ENCODE measurements around the gene CNPY1.

Gene CNPY1

GRCh38 chr7:155512246-155512887 lies 34.0 kb downstream of the CNPY1 start:
- DNase-seq (ENCODE audit: low read depth, low spot score), result no peak

DNA sequence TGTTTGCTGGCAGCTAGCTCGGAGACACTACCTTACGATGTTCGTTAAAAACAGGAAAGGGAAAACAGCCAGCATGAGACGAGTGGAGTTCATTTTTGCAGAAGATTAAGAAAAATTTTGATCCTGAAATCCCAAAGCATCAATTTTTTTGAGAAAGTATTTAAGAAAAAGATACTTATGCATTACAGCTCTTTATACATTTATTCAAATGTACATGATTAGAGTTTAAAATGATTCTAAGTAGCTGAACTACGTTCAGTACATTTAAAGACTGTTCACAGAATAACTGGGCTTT lies 34.7 kb downstream of the CNPY1 start:
- DNase-seq (ENCODE audit: low read depth, low spot score), result no peak

GRCh38 chr7:155510975-155511701 lies 35.2 kb downstream of the CNPY1 start:
- no peak for DNase-seq (ENCODE audit: low read depth, low spot score)

DNA sequence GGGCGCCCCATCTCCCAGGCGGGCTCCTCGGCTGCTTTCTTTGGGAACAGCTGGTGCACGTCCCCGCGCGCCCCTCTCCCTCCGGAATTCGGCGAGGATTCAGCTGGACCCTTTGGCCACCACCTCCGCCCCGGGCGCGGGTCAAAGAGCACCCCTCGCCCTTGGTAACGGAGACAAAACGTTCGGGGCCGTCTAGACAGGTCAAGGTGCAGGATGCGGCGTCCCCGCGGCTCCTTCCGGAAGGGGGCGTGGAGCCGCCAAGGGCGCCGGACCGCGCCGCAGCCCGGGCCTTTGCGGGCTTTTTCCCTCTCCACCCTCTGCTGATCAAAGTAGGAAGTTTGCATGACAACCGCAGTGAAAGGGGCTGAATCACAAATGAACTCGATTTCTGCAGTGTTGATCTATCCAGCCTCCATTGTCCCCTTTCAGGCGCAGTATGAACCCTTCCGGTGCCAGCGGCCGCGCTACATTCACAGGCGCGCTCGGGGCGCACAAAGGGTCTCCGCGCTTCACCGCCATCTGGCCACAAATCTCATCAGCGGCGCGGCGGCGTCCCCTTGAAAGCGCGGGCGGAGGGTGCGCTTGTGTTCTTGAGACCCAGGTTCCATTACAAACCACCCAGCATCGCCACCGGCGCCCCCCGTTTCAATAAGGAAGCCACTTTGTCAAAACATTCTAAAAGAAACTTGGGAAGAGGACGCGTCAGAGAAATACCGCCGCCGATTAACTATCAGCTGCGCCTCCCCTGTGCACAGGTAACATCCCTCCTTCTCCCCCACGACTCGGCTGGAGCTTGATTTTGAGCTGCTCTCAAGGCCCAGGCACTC lies 36.4 kb downstream of the CNPY1 start:
- no peak for DNase-seq (ENCODE audit: low read depth, low spot score)

GRCh38 chr7:155509359-155509724 lies 37.0 kb downstream of the CNPY1 start:
- no peak for DNase-seq (ENCODE audit: low read depth, low spot score)

- no peak for DNase-seq (ENCODE audit: low read depth, low spot score)
Observed at GRCh38 chr7:155508376-155509358, 37.7 kb downstream of the CNPY1 start.

- no peak for DNase-seq (ENCODE audit: low read depth, low spot score)
Observed at GRCh38 chr7:155507576-155507975, 38.8 kb downstream of the CNPY1 start.

DNA sequence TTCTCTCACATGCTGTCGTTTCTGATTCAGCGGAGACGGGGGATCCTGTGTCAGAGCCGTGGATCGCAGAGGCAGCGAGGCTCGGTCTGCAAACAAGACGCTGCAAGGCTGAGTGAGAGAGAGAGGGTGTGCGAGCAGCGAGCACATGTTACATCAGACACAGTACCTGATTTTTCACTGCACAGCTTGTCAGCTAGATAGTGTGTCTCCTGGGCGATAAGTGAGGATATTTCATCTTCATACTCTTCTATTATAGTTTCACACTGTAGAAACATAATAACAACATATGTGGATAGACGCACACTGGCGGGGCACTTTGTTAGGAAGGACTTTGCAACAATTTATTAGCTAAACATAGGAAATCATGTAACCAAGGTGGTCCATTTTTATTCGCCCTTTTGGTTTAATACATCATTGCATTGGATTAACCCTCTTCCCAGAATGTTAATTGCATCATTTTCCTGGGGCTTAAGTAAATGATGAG lies 39.5 kb downstream of the CNPY1 start:
- no peak for DNase-seq (ENCODE audit: low read depth, low spot score)

- no peak for DNase-seq (ENCODE audit: low read depth, low spot score)
Observed at GRCh38 chr7:155505422-155505793, 41.0 kb downstream of the CNPY1 start.

DNA sequence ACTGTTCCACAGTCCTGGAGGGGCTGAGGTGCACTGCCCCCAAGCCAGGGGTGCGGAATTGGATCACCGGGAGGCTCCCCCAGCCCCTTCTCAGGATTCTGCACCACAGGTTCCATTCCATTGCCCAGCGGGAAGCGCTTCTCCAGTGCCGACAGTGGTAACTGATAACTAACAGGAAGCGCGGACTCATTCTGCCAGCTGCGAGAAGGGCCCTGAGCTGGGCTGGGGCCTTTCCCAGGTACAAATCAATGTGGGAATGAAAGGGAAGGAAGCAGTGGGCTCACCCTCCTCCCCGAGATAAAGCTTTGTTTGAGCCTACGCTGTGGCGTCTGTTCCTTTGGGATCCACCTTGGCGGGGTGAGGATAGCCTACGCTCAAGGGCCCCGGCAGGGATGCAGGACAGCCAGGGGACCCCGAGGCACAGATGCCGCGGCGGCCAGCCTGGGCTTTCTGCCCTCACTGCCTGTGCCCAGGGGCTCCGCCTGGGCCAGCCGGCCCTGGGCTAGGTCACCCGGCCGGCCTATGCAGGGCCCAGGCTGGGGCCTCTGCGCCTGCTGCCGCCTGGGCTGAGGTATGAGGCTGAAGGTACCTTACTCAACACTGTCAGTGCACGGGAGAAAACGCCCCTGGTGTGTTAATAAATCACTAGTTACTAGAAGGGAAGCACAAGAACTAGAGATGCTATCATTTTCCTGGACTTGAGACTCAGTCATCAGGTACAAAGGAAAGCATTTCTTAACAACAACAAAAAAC lies 49.0 kb downstream of the CNPY1 start:
- DNase-seq (ENCODE audit: low read depth, low spot score), result no peak

DNA sequence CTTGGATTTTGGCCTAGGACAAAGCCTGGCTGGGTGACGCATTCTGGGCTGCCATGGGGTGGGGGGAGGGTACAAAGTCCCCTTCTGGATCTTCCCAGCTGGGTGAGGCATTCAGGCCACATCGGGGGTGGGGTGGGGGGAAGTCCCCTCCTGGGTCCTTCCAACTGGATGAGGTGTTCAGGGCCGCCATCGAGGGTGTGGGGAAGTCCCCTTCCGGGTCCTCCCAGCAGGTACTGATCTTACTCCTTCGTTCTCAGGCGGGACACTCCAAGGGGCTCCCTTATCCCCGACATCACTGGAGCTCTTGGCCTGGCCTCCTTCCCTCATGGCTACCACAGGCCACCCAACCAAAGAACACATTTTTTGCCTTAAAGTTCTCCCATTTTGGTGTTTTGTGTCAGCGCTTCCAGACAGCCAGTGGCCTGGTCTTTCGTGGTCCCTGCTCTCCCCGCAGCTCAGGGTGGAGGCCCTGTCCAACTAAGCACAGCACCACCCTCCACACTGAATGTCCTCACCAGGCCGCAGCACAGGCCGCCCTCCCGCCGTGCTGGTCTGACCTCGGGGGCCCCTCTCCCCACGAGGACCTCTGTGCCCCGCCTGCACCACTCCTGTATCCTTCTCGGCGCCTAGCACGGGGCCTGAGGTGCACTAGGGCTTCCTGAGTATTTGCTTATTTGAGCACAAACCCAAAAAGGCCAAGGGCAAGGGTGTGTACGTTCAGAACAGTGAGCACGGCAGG lies 49.9 kb downstream of the CNPY1 start:
- no peak for DNase-seq (ENCODE audit: low read depth, low spot score)

- DNase-seq (ENCODE audit: low read depth, low spot score), result no peak
Observed at GRCh38 chr7:155495440-155496248, 50.7 kb downstream of the CNPY1 start.

DNA sequence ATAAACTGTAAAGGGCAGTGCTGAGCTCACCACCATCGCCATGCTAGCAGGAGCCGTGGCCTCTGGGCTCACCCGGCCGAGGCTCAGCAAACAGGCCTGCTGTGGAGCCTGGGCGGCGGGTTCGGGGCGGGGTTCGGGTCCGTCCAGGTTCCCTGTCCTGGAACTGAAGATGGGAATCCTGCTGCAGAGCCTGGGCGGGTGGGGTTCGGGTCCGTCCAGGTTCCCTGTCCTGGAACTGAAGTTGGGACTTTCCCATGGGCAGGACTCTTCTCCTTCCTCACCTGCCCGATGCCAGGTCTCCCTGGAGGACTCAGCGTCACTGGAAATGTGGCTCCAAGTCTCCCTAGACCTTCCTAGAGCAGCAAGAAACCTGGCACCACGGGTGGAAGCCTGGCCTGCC lies 51.8 kb downstream of the CNPY1 start:
- DNase-seq (ENCODE audit: low read depth, low spot score), result no peak

- DNase-seq (ENCODE audit: low read depth, low spot score), result no peak
Observed at GRCh38 chr7:155493744-155494538, 52.4 kb downstream of the CNPY1 start.

DNA sequence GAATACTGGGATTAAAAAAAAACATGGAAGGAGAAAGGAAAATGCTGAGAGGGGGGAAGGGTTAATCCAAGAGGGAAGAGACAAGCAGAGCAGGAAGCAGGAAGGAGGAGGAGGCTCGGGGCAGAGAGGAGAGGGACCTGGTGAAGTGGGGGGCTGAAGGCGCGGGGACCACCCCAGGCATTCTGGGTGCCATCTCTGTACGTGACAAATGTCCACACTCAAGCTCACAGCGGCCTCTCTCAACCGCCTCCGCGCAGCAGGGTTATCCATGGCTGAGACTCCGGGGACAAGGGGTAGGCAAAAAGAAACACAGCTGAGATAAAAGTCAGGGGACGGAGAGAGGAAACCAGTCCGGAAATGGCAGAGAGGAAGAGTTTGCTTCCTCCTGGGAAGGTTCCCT lies 54.5 kb downstream of the CNPY1 start:
- no peak for DNase-seq (ENCODE audit: low read depth, low spot score)

GRCh38 chr7:155490697-155491628 lies 55.4 kb downstream of the CNPY1 start:
- no peak for DNase-seq (ENCODE audit: low read depth, low spot score)

Data from smooth muscle cell of the brain vasculature (primary cell).